AG09309 (cell line): Measurements from ENCODE around the gene DHDDS.
A peak's percentile ranks its signal among the peaks of the same experiment; 100 is the strongest.
"Not testable (repeated sequence)": the region's sequence is repeated elsewhere in the genome, so short reads cannot be mapped to it uniquely, and the experiment has no call there.

Experiments used
- DNase-seq: peaks from one replicate; pipeline ENCODE4 v3.0.0-alpha.2; 2010; ENCODE audit warnings: low read depth
- H3K4me3 ChIP-seq: 2 replicates; pipeline ENCODE4 v1.5.1; 2011; ENCODE audit warnings: mild to moderate bottlenecking, low read depth, low read length, moderate library complexity; ENCODE audit not compliant: control insufficient read depth
- CTCF ChIP-seq: IDR thresholded peaks from 2 replicates; pipeline ENCODE4 v1.5.1; 2011; ENCODE audit warnings: mild to moderate bottlenecking, low read depth, low read length, inconsistent platforms; ENCODE audit not compliant: insufficient read depth, control insufficient read depth; ENCODE audit errors: missing control alignments

Gene DHDDS

GRCh38 chr1:26493267-26493666, 61.1 kb downstream of the DHDDS start:
- no peak for TF ChIP-seq CTCF
- no peak for DNase-seq
- H3K4me3 ChIP-seq, result no peak overlapping the region

- DNase-seq, result no peak
- TF ChIP-seq CTCF, result no peak
These were observed 61.8 kb downstream of the DHDDS start for GRCh38 chr1:26493938-26494337.

GRCh38 chr1:26496861-26497260, 64.7 kb downstream of the DHDDS start:
- no peak overlapping the region for H3K4me3 ChIP-seq
- DNase-seq, result no peak
- no peak for TF ChIP-seq CTCF

More at GRCh38 chr1:26493938-26494337, 61.8 kb downstream of the DHDDS start:
- no peak overlapping the region for H3K4me3 ChIP-seq

- TF ChIP-seq CTCF, result no peak
- H3K4me3 ChIP-seq, result no peak overlapping the region
- DNase-seq, result no peak
These were observed 66.8 kb downstream of the DHDDS start for GRCh38 chr1:26498894-26499293.

GRCh38 chr1:26500488-26501175, 68.5 kb downstream of the DHDDS start:
- no peak for DNase-seq
- TF ChIP-seq CTCF, result no peak
- peak overlapping the region; percentile 73 for H3K4me3 ChIP-seq

- H3K4me3 ChIP-seq, DNase-seq: not testable (repeated sequence)
These were observed 78.6 kb downstream of the DHDDS start for GRCh38 chr1:26510711-26511110.

GRCh38 chr1:26515836-26516235, 83.7 kb downstream of the DHDDS start:
- not testable (repeated sequence) for H3K4me3 ChIP-seq, DNase-seq
